IPS DF 6.9 (cell line): ENCODE measurements around the gene GFOD2.
A peak's percentile ranks its signal among the peaks of the same experiment; 100 is the strongest.

ENCODE experiments used
- DNase-seq: peaks from one replicate; pipeline ENCODE4 v3.0.0-alpha.2; 2013; ENCODE audit warnings: low read depth, low spot score
- H3K27ac ChIP-seq: one replicate; pipeline ENCODE4 v1.5.1; 2013; ENCODE audit warnings: low read length, control low read depth
- H3K27me3 ChIP-seq: 2 replicates; pipeline ENCODE4 v1.6.1; 2013; ENCODE audit warnings: mild to moderate bottlenecking, low read length; ENCODE audit not compliant: control insufficient read depth, insufficient read depth
- H3K36me3 ChIP-seq: 2 replicates; pipeline ENCODE4 v1.6.1; 2013; ENCODE audit warnings: low read length; ENCODE audit not compliant: control insufficient read depth, insufficient read depth
- H3K4me1 ChIP-seq: 2 replicates; pipeline ENCODE4 v1.6.1; 2013; ENCODE audit warnings: low read length; ENCODE audit not compliant: control insufficient read depth, insufficient read depth
- H3K4me3 ChIP-seq: 2 replicates; pipeline ENCODE4 v1.5.1; 2013; ENCODE audit warnings: mild to moderate bottlenecking, low read length
- H3K9me3 ChIP-seq: 2 replicates; pipeline ENCODE4 v1.6.1; 2013; ENCODE audit warnings: low read length, inconsistent platforms; ENCODE audit not compliant: control insufficient read depth, insufficient read depth
- WGBS: extraction: QIAGEN DNeasy Blood & Tissue Kit; methylation state at CpG from one replicate; pipeline ENCODE4 v1.1.7; 2013; ENCODE audit warnings: mixed read lengths, missing lambda C conversion rate; ENCODE audit not compliant: insufficient read length, insufficient coverage; 5-methylcytosine and 5-hydroxymethylcytosine counted together

Gene GFOD2, protein sequence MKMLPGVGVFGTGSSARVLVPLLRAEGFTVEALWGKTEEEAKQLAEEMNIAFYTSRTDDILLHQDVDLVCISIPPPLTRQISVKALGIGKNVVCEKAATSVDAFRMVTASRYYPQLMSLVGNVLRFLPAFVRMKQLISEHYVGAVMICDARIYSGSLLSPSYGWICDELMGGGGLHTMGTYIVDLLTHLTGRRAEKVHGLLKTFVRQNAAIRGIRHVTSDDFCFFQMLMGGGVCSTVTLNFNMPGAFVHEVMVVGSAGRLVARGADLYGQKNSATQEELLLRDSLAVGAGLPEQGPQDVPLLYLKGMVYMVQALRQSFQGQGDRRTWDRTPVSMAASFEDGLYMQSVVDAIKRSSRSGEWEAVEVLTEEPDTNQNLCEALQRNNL

DNA sequence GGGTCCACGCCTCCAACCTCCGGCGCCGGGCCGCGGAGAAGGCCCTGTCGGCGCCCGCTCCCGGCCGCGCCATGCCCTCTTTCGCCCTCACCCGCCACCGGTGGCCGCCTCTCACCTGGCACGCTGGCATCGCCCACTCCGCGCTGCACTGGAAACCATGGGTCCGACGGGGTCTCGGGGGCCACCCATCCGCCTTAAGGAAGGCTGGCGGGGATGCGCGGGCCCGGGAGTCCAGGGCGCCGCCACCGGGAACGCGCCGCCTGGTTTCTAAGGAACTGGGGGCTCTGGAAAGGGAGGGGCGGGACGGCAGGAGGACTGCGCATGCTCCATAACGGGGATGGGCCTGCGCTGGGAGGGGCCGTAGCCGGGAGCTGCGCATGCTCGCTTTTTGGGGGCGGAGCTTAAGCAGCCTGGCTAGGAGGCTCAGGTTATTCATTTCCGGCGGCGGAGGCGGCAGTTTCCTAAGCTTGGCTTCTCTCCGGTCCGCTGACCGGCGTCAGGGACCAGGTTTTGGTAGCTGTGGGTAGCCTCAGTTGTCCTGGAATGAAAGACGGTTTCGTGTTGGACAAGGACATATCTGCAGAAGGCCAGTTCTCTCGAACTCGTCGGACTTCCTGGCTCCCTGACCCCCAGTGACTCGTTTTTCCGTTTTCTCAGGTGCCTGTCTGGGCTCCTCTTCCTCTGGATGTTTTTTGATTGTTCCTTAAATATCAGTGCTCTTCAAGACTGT is at the start of gene GFOD2:
Gene GFOD2 (minus strand): TSS at position 269 of the 730 bp plus-strand sequence. CDS start 33,601 bp downstream, outside the sequence.
- Histone ChIP-seq H3K36me3 (no peaks in the 10 kb centered on the region; the same call in 1 of the 2 replicates), H3K9me3 (no peaks in the 10 kb centered on the region), H3K4me3 (peak within 1 kb of the TSS; percentile 88), H3K27me3 (no peaks in the 10 kb centered on the region), H3K27ac (no peak within 1 kb of the TSS), H3K4me1 (no peaks in the 10 kb centered on the region)
- no CpG with 5 or more reads among the region's 59 CpGs for WGBS
- peak; percentile 90 for DNase-seq

DNA sequence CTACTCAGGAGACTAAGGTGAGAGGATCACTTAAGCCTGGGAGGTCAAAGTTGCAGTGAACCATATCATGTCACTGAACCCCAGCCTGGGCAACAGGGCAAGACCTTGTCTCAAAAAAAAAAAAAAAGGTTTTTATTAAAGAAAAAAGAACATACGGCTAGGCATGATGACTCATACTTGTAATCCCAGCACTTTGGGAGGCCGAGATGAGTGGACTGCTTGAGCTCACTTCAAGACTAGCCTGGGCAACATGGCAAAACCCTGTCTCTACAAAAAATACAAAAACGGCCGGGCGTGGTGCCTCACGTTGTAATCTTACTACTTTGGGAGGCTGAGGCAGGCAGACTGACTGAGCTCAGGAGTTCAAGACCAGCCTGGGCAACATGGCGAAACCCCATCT is 48.8 kb upstream of the GFOD2 start:
- Histone ChIP-seq H3K9me3 (no peaks in the 10 kb centered on the region), H3K27ac (no peak overlapping the region), H3K36me3 (no peaks in the 10 kb centered on the region), H3K4me3 (no peak overlapping the region), H3K4me1 (no peaks in the 10 kb centered on the region), H3K27me3 (no peaks in the 10 kb centered on the region)
- no CpG with 5 or more reads among the region's 7 CpGs for WGBS
- no peak for DNase-seq

DNA sequence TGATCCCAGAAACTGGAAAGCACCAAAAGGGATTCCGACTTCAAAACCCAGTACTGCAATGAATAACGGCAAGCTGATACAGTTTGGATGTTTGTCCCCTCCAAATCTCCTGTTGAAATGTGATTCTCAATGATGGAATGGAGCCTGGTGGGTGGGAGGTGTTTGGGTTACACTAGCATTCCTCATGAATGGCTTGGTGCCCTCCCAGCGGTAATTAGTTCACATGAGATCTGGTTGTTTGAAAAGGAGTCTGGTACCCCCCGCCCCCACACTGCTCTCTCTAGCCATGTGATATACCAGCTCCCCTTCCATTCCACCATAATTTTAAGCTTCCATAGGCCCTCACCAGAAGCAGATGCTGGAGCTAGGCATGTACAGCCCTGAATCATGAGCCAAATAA is 47.2 kb upstream of the GFOD2 start:
- H3K4me1 ChIP-seq = no peaks in the 10 kb centered on the region
- no peak overlapping the region for H3K27ac ChIP-seq
- no peaks in the 10 kb centered on the region for H3K36me3 ChIP-seq
- WGBS = no CpG with 5 or more reads among the region's 4 CpGs
- H3K9me3 ChIP-seq = no peaks in the 10 kb centered on the region
- H3K4me3 ChIP-seq = no peak overlapping the region
- H3K27me3 ChIP-seq = no peaks in the 10 kb centered on the region
- no peak for DNase-seq

DNA sequence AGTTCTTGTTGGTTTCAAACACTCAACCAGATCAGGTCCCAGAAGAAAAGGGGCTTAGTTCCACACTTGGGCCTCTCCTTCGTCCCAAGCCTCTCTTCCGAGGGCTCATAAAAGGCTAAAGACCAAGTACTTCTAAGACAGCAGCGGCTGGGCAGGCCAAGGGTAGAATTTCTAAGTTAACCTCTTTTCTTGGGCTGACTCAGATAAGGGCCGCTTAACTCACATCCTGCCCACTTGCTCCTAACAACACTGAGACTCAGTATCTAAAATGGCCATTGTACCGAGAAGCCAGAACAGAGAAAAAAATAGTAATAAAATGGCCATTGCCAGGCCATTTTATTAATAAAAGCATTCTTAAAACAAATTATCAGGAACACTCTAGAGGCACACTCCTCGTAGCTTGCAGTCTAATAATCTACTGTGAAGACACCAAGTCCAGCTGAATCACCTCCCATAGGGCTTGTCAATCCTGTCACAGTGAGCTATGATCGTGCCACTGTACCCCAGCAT is 45.1 kb upstream of the GFOD2 start:
- no CpG with 5 or more reads among the region's 7 CpGs for WGBS
- Histone ChIP-seq H3K27ac (no peak overlapping the region), H3K4me3 (no peak overlapping the region), H3K9me3 (no peaks in the 10 kb centered on the region), H3K36me3 (no peaks in the 10 kb centered on the region), H3K4me1 (no peaks in the 10 kb centered on the region), H3K27me3 (no peaks in the 10 kb centered on the region)
- DNase-seq = no peak

DNA sequence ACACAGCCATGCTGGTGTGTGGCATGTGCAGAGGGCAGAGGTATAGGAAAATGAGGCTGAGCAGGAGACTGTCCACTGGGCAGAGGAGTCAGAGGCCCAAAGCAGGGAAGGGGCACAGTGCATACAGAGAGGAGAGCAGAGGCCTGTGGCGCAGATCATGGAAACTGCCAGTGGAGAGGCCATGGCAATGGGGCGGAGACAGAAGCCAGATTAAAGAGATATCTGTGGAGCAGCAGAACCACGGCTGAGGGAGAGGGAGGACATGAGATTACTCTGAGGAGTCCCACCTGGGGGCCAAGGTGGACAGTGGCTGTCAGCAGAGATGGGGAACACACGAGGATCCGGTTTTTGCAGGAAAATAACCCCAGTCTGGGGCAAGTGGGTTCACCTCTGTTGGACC is 44.0 kb upstream of the GFOD2 start:
- Histone ChIP-seq H3K27me3 (no peaks in the 10 kb centered on the region), H3K4me3 (no peak overlapping the region), H3K9me3 (no peaks in the 10 kb centered on the region), H3K27ac (no peak overlapping the region), H3K36me3 (no peaks in the 10 kb centered on the region), H3K4me1 (no peaks in the 10 kb centered on the region)
- no peak for DNase-seq
- WGBS = no CpG with 5 or more reads among the region's 5 CpGs

DNA sequence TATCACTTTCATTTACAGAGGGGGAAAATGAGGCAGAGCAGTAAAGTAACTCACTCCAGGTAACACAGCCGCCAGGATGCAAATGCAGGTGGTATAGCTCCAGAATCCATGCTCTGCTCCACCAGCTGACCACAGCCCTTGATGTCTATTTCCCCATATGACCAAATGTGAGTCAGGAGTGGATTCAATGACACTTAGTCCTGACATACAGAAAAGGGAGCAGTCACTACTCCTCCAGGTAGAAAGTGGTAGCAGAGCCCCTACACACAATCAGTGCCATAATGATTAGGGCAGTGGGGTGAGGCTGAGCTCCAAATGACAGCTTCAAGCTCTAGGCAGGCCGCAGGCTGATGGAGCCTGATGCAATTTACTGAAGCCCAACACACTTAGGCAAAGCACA is 43.3 kb upstream of the GFOD2 start:
- Histone ChIP-seq H3K4me1 (no peaks in the 10 kb centered on the region), H3K27me3 (no peaks in the 10 kb centered on the region), H3K4me3 (no peak overlapping the region), H3K9me3 (no peaks in the 10 kb centered on the region), H3K27ac (no peak overlapping the region), H3K36me3 (no peaks in the 10 kb centered on the region)
- DNase-seq = no peak
- WGBS = no CpG with 5 or more reads among the region's 2 CpGs

DNA sequence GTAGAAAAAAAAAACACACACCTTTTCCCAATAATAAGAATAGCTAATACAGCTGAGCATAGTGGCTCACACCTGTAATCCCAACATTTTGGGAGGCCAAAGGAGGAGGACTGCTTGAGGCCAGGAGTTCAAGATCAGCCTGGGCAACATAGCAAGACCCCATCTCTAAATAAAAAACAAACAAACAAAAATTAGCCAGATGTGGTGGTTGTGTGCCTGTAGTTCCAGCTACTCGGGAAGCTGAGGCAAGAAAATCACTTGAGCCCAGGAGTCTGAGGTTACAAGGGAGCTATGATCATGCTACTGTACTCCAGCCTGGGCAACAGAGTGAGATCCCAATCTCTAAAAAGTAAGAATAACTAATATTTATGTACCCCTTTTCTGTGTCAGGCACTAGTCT is 42.8 kb upstream of the GFOD2 start:
- no peak for DNase-seq
- Histone ChIP-seq H3K9me3 (no peaks in the 10 kb centered on the region), H3K27ac (no peak overlapping the region), H3K4me1 (no peaks in the 10 kb centered on the region), H3K4me3 (no peak overlapping the region), H3K27me3 (no peaks in the 10 kb centered on the region), H3K36me3 (no peaks in the 10 kb centered on the region)
- no CpG with 5 or more reads among the region's 1 CpG for WGBS

DNA sequence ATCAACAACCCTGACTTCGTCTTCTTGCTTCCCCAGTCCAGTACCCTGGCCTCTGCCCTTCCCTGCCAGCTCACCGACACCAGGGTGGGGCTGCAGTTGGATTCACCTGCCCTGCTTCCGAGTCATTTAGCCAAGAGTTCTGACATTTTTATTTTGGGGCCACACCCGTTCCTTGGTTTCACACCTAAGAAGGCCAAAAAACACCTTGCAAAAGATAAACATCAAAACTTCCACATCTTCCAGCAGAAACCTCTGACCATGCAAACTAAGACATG is 41.8 kb upstream of the GFOD2 start:
- Histone ChIP-seq H3K4me1 (no peaks in the 10 kb centered on the region), H3K9me3 (no peaks in the 10 kb centered on the region), H3K27me3 (no peaks in the 10 kb centered on the region), H3K27ac (no peak overlapping the region), H3K4me3 (no peak overlapping the region), H3K36me3 (no peaks in the 10 kb centered on the region)
- no CpG with 5 or more reads among the region's 4 CpGs for WGBS
- no peak for DNase-seq

DNA sequence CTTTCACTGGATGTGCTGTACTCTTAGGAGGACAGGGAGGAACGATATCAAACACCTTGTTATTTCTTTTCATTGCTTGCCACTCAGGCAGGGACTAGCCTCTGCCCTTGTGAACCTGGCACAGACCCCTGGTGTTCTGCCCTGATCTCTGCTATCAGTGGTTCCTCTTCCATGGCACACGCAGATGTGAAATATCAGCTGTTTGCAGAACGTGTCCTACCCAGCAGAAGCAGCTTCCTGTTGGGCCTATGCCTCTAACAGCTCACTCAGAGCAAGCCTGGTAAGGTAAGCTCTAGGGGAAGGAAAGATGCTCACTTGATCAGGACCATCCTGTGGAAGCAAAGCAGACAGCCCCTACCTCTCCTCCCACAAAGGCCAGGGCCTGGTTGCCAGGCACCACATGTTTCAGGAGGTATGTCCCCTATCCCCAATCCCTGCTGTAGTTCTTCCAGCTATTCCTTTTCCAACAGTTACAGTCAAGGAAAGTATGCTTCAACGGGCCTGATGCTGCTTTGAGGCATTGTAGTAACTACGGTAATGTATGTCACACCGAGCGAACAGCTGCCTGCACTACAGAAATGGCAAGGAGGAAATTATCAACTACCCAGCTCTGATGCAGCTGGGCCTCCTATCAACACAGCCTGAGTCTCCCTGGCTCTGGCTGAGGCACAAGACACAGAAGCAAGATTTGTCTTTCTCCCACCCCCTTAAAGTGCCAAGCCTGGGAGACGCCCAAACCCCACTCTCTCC is 41.3 kb upstream of the GFOD2 start:
- WGBS = no CpG with 5 or more reads among the region's 8 CpGs
- H3K4me3 ChIP-seq = no peak overlapping the region
- no peaks in the 10 kb centered on the region for H3K9me3 ChIP-seq
- no peak overlapping the region for H3K27ac ChIP-seq
- no peaks in the 10 kb centered on the region for H3K4me1 ChIP-seq
- no peaks in the 10 kb centered on the region for H3K27me3 ChIP-seq
- H3K36me3 ChIP-seq = no peaks in the 10 kb centered on the region
- no peak for DNase-seq

DNA sequence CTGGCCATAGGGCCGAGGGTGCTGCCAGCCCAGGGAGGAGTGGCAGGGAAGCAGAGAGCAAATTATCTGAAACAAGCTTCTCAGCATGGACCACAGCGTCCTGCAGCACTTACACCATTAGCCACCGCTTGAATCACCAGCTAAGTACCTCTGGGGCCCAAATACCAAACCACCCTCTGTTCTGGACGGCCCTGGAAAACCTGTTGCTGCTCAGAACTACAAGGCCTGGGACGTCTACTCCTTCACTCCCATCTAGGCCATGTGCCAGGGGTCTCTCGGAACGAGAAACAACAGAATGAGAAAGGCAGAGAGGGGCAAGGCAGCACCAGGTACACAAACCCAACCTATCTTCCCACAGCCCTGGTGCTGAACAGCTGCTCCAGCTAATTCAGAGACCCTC is 39.9 kb upstream of the GFOD2 start:
- no peak overlapping the region for H3K27ac ChIP-seq
- H3K9me3 ChIP-seq = no peaks in the 10 kb centered on the region
- H3K27me3 ChIP-seq = no peaks in the 10 kb centered on the region
- no peak overlapping the region for H3K4me3 ChIP-seq
- H3K36me3 ChIP-seq = no peaks in the 10 kb centered on the region
- DNase-seq = no peak
- WGBS = no CpG with 5 or more reads among the region's 7 CpGs
- H3K4me1 ChIP-seq = no peaks in the 10 kb centered on the region
